H9 (cell line): ENCODE measurements around the gene CCNL1. TPM values are rescaled to one million over a fixed set of nuclear protein-coding genes. Genes with fewer than 3 reads are reported as not detected.

Experiments used
- DNase-seq: peaks from one replicate; pipeline ENCODE4 v3.0.0-alpha.2; 2017
- H2AFZ ChIP-seq: one replicate; pipeline ENCODE4 v1.6.1; 2013; ENCODE audit warnings: mild to moderate bottlenecking, low read length, control low read depth, moderate library complexity
- H2AK5ac ChIP-seq: 2 replicates; pipeline ENCODE4 v1.6.1; 2013; ENCODE audit warnings: low read length, control low read depth, mixed read lengths; ENCODE audit not compliant: insufficient read length
- H2BK120ac ChIP-seq: one replicate; pipeline ENCODE4 v1.6.1; 2013; ENCODE audit warnings: low read depth, mild to moderate bottlenecking, low read length, control low read depth, inconsistent platforms; ENCODE audit not compliant: poor library complexity, severe bottlenecking
- H2BK12ac ChIP-seq: 2 replicates; pipeline ENCODE4 v1.6.1; 2013; ENCODE audit warnings: low read length, control low read depth, mixed read lengths, low read depth; ENCODE audit not compliant: insufficient read length
- H2BK15ac ChIP-seq: 2 replicates; pipeline ENCODE4 v1.6.1; 2013; ENCODE audit warnings: low read depth, low read length, control low read depth
- H2BK20ac ChIP-seq: one replicate; pipeline ENCODE4 v1.6.1; 2013; ENCODE audit warnings: low read depth, mild to moderate bottlenecking, low read length, control low read depth, inconsistent platforms; ENCODE audit not compliant: poor library complexity, severe bottlenecking
- H2BK5ac ChIP-seq: 2 replicates; pipeline ENCODE4 v1.6.1; 2013; ENCODE audit warnings: low read length, control low read depth, mixed read lengths; ENCODE audit not compliant: insufficient read length
- H3K14ac ChIP-seq: 2 replicates; pipeline ENCODE4 v1.6.1; 2013; ENCODE audit warnings: low read length, control low read depth; ENCODE audit not compliant: insufficient read depth
- H3K18ac ChIP-seq: 2 replicates; pipeline ENCODE4 v1.6.1; 2013; ENCODE audit warnings: low read depth, mild to moderate bottlenecking, mixed read lengths, low read length, control low read depth; ENCODE audit not compliant: insufficient read length
- H3K23ac ChIP-seq: 2 replicates; pipeline ENCODE4 v1.6.1; 2013; ENCODE audit warnings: low read length, control low read depth, mixed read lengths, low read depth; ENCODE audit not compliant: insufficient read length
- H3K23me2 ChIP-seq: 2 replicates; pipeline ENCODE4 v1.6.1; 2013; ENCODE audit warnings: low read depth, mild to moderate bottlenecking, mixed read lengths, low read length, control low read depth; ENCODE audit not compliant: insufficient read length, poor library complexity, severe bottlenecking
- H3K27ac ChIP-seq: 2 replicates; pipeline ENCODE4 v1.5.1; 2013; ENCODE audit warnings: low read length, control low read depth, mixed read lengths, low read depth; ENCODE audit not compliant: insufficient read length
- H3K27me3 ChIP-seq: 2 replicates; pipeline ENCODE4 v1.6.1; 2013; ENCODE audit warnings: low read length, control low read depth, inconsistent platforms; ENCODE audit not compliant: insufficient read depth
- H3K4ac ChIP-seq: 2 replicates; pipeline ENCODE4 v1.6.1; 2013; ENCODE audit warnings: low read depth, mild to moderate bottlenecking, control low read depth, inconsistent platforms, low read length, moderate library complexity
- H3K4me1 ChIP-seq: 2 replicates; pipeline ENCODE4 v1.6.1; 2013; ENCODE audit warnings: low read length, control low read depth, inconsistent platforms; ENCODE audit not compliant: insufficient read depth
- H3K4me2 ChIP-seq: 2 replicates; pipeline ENCODE4 v1.6.1; 2013; ENCODE audit warnings: low read length, control low read depth, mixed read lengths; ENCODE audit not compliant: insufficient read length, insufficient read depth
- H3K56ac ChIP-seq: 2 replicates; pipeline ENCODE4 v1.6.1; 2013; ENCODE audit warnings: low read depth, mild to moderate bottlenecking, mixed read lengths, low read length, control low read depth; ENCODE audit not compliant: insufficient read length
- H3K79me1 ChIP-seq: 2 replicates; pipeline ENCODE4 v1.6.1; 2013; ENCODE audit warnings: low read depth, mild to moderate bottlenecking, moderate library complexity, low read length, control low read depth, inconsistent platforms; ENCODE audit not compliant: insufficient read depth, poor library complexity, severe bottlenecking
- H3K79me2 ChIP-seq: 2 replicates; pipeline ENCODE4 v1.6.1; 2013; ENCODE audit warnings: low read length, control low read depth, inconsistent platforms; ENCODE audit not compliant: insufficient read depth
- H3K9ac ChIP-seq: 2 replicates; pipeline ENCODE4 v1.6.1; 2013; ENCODE audit warnings: low read length, control low read depth, mixed read lengths; ENCODE audit not compliant: insufficient read length; ENCODE audit errors: extremely low read depth
- H3K9me3 ChIP-seq: one replicate; pipeline ENCODE4 v1.6.1; 2013; ENCODE audit warnings: low read depth, low read length, inconsistent platforms; ENCODE audit not compliant: control insufficient read depth
- H3T11ph ChIP-seq: one replicate; pipeline ENCODE4 v1.6.1; 2013; ENCODE audit warnings: mild to moderate bottlenecking, low read length, control low read depth, inconsistent platforms
- H4K20me1 ChIP-seq: one replicate; pipeline ENCODE4 v1.6.1; 2013; ENCODE audit not compliant: control insufficient read depth, insufficient read length, insufficient read depth
- H4K5ac ChIP-seq: 2 replicates; pipeline ENCODE4 v1.6.1; 2013; ENCODE audit warnings: low read depth, mild to moderate bottlenecking, mixed read lengths, low read length, control low read depth; ENCODE audit not compliant: insufficient read length
- H4K8ac ChIP-seq: replicated peaks from 2 replicates; pipeline ENCODE4 v1.6.1; 2013; ENCODE audit warnings: low read length, control low read depth, mixed read lengths, low read depth; ENCODE audit not compliant: insufficient read length
- H4K91ac ChIP-seq: 2 replicates; pipeline ENCODE4 v1.6.1; 2013; ENCODE audit warnings: low read depth, mild to moderate bottlenecking, moderate library complexity, mixed read lengths, low read length, control low read depth; ENCODE audit not compliant: insufficient read length
- H3K27ac Mint-ChIP-seq, 3 experiments: 2 replicates in 2 of 3; 3 replicates in 1 of 3; pipeline ENCODE4 v1.8.0; 2020 to 2021; ENCODE audit warnings: mixed read lengths in 3 of 3, mild to moderate bottlenecking in 1 of 3, moderate library complexity in 1 of 3
- H3K27me3 Mint-ChIP-seq: 2 replicates; pipeline ENCODE4 v1.8.0; 2021; ENCODE audit warnings: low read depth, mild to moderate bottlenecking, moderate library complexity, mixed read lengths
- H3K36me3 Mint-ChIP-seq, 3 experiments: 2 replicates in 2 of 3; 3 replicates in 1 of 3; pipeline ENCODE4 v1.8.0; 2020 to 2021; ENCODE audit warnings: low read depth in 3 of 3, mixed read lengths in 3 of 3; ENCODE audit not compliant: insufficient read depth in 1 of 3
- H3K4me1 Mint-ChIP-seq, 2 experiments: 2 replicates each; pipeline ENCODE4 v1.8.0; 2020; ENCODE audit warnings: mixed read lengths in 2 of 2
- H3K4me3 Mint-ChIP-seq, 2 experiments: 2 replicates in 1 of 2; 3 replicates in 1 of 2; pipeline ENCODE4 v1.8.0; 2020 to 2021; ENCODE audit warnings: mild to moderate bottlenecking in 2 of 2, mixed read lengths in 2 of 2, moderate library complexity in 1 of 2
- H3K9me3 Mint-ChIP-seq, 2 experiments: 2 replicates in 1 of 2; 3 replicates in 1 of 2; pipeline ENCODE4 v1.8.0; 2020; ENCODE audit warnings: mild to moderate bottlenecking in 2 of 2, mixed read lengths in 2 of 2, moderate library complexity in 1 of 2
- CTCF ChIP-seq: fragments of 200-600 bp; sonication (generic); conservative IDR thresholded peaks from 3 replicates; pipeline ENCODE4 v1.8.0; 2021; ENCODE audit warnings: antibody characterized with exemption, mild to moderate bottlenecking
- WGBS: extraction: QIAGEN DNeasy Blood & Tissue Kit; methylation state at CpG from one replicate; pipeline ENCODE4 v1.1.7; 2013; ENCODE audit warnings: missing lambda C conversion rate, low lambda C conversion rate, mixed read lengths; ENCODE audit not compliant: insufficient read length; ENCODE audit errors: extremely low coverage; 5-methylcytosine and 5-hydroxymethylcytosine counted together
- total RNA-seq: library from RNA; stranded (reverse); gene quantifications from 2 replicates; pipeline ENCODE4 v1.2.1, GENCODE V29; 2021

Gene CCNL1
- total RNA-seq, 1 experiment from 2014 or later: 103 TPM

- no peaks in the 10 kb centered on the region for H3K79me1 ChIP-seq
- no peak overlapping the region for H2AFZ ChIP-seq
- no peak overlapping the region for H2BK15ac ChIP-seq
- H3K4me2 ChIP-seq: no peak overlapping the region
- H3K27ac ChIP-seq: no peak overlapping the region
- Mint-ChIP-seq H3K27me3 (no peaks in the 10 kb centered on the region), H3K27ac (no peak overlapping the region), H3K36me3 (peaks cover 67 to 95% (median 95%) of the 10 kb centered on the region in 3 experiments), H3K9me3 (no peaks in the 10 kb centered on the region), H3K4me3 (no peak overlapping the region), H3K4me1 (peaks cover 11 to 14% of the 10 kb centered on the region in 2 experiments)
- no peak for DNase-seq
- H3K9ac ChIP-seq: no peak overlapping the region
- no peaks in the 10 kb centered on the region for H3K23me2 ChIP-seq
- no peak overlapping the region for H3K4ac ChIP-seq
- H2BK120ac ChIP-seq: no peak overlapping the region
- no peak overlapping the region for H2BK20ac ChIP-seq
- no peak overlapping the region for H3K18ac ChIP-seq
- WGBS: no CpG with 5 or more reads among the region's 2 CpGs
- H3K23ac ChIP-seq: no peak overlapping the region
- no peaks in the 10 kb centered on the region for H3K4me1 ChIP-seq
- H3T11ph ChIP-seq: no peak overlapping the region
- H2AK5ac ChIP-seq: no peak overlapping the region
- no peak overlapping the region for H2BK5ac ChIP-seq
- TF ChIP-seq CTCF: no peak
- no peaks in the 10 kb centered on the region for H3K27me3 ChIP-seq
- no peak overlapping the region for H4K8ac ChIP-seq
- H3K79me2 ChIP-seq: peaks cover 2% of the 10 kb centered on the region; the same call in 1 of the 2 replicates
- H4K20me1 ChIP-seq: no peaks in the 10 kb centered on the region
- no peak overlapping the region for H2BK12ac ChIP-seq
- no peak overlapping the region for H4K91ac ChIP-seq
- no peak overlapping the region for H4K5ac ChIP-seq
- H3K14ac ChIP-seq: no peak overlapping the region
- no peaks in the 10 kb centered on the region for H3K9me3 ChIP-seq
- no peak overlapping the region for H3K56ac ChIP-seq
These were observed 8.3 kb downstream of the CCNL1 start for GRCh38 chr3:157151627-157152026.
